ENCODE results near the gene FHOD3. TPM values are rescaled to one million over a fixed set of nuclear protein-coding genes. Genes with fewer than 3 reads are reported as not detected.

The FHOD3 gene
- total RNA-seq, 2 experiments from 2014 or later: not detected

GRCh38 chr18:36522509-36522908, 225.0 kb downstream of the FHOD3 start:
- intact Hi-C loops (cut with micrococcal nuclease): no loop called here
- Mint-ChIP-seq H3K36me3 (ENCODE audit: low read depth) (no peaks in the 10 kb centered on the region), H3K4me3 (no peak overlapping the region), H3K27me3 (ENCODE audit: low read depth) (peaks cover 3% of the 10 kb centered on the region), H3K4me1 (ENCODE audit: low read depth) (no peaks in the 10 kb centered on the region), H3K9me3 (no peaks in the 10 kb centered on the region), H3K27ac (no peak overlapping the region)
- DNase-seq: no peak
- CTCF ChIA-PET: no interaction called here

GRCh38 chr18:36525913-36526312, 228.4 kb downstream of the FHOD3 start:
- no peaks in the 10 kb centered on the region for H3K36me3 Mint-ChIP-seq (ENCODE audit: low read depth)
- H3K27ac Mint-ChIP-seq: no peak overlapping the region
- no peak overlapping the region for H3K4me3 Mint-ChIP-seq
- peaks cover 3% of the 10 kb centered on the region for H3K27me3 Mint-ChIP-seq (ENCODE audit: low read depth)
- CTCF ChIA-PET: no interaction called here
- H3K4me1 Mint-ChIP-seq (ENCODE audit: low read depth): no peaks in the 10 kb centered on the region
- no peak for DNase-seq
- no peaks in the 10 kb centered on the region for H3K9me3 Mint-ChIP-seq
- intact Hi-C loops (cut with micrococcal nuclease): no loop called here

GRCh38 chr18:36526611-36527010, 229.1 kb downstream of the FHOD3 start:
- H3K36me3 Mint-ChIP-seq (ENCODE audit: low read depth): no peaks in the 10 kb centered on the region
- intact Hi-C loops (cut with micrococcal nuclease): no loop called here
- H3K27me3 Mint-ChIP-seq (ENCODE audit: low read depth): peaks cover 6% of the 10 kb centered on the region
- no peaks in the 10 kb centered on the region for H3K9me3 Mint-ChIP-seq
- H3K4me3 Mint-ChIP-seq: no peak overlapping the region
- CTCF ChIA-PET: no interaction called here
- DNase-seq: no peak
- no peak overlapping the region for H3K27ac Mint-ChIP-seq
- H3K4me1 Mint-ChIP-seq (ENCODE audit: low read depth): no peaks in the 10 kb centered on the region

- no peaks in the 10 kb centered on the region for H3K9me3 Mint-ChIP-seq
- no peaks in the 10 kb centered on the region for H3K36me3 Mint-ChIP-seq (ENCODE audit: low read depth)
- H3K4me3 Mint-ChIP-seq: no peak overlapping the region
- no peaks in the 10 kb centered on the region for H3K4me1 Mint-ChIP-seq (ENCODE audit: low read depth)
- DNase-seq: no peak
- peaks cover 3% of the 10 kb centered on the region for H3K27me3 Mint-ChIP-seq (ENCODE audit: low read depth)
- CTCF ChIA-PET: no interaction called here
- H3K27ac Mint-ChIP-seq: no peak overlapping the region
- intact Hi-C loops (cut with micrococcal nuclease): no loop called here
These were observed 229.5 kb downstream of the FHOD3 start for GRCh38 chr18:36527051-36527450.

GRCh38 chr18:36527740-36528455, 230.4 kb downstream of the FHOD3 start:
- H3K36me3 Mint-ChIP-seq (ENCODE audit: low read depth): no peaks in the 10 kb centered on the region
- no peak overlapping the region for H3K27ac Mint-ChIP-seq
- CTCF ChIA-PET: no interaction called here

GRCh38 chr18:36529747-36530146, 232.2 kb downstream of the FHOD3 start:
- no peak for DNase-seq
- no peaks in the 10 kb centered on the region for H3K9me3 Mint-ChIP-seq
- CTCF ChIA-PET: no interaction called here
- H3K4me1 Mint-ChIP-seq (ENCODE audit: low read depth): no peaks in the 10 kb centered on the region
- H3K27ac Mint-ChIP-seq: no peak overlapping the region
- no peak overlapping the region for H3K4me3 Mint-ChIP-seq
- intact Hi-C loops (cut with micrococcal nuclease): no loop called here
- H3K27me3 Mint-ChIP-seq (ENCODE audit: low read depth): peaks cover 9% of the 10 kb centered on the region
- no peaks in the 10 kb centered on the region for H3K36me3 Mint-ChIP-seq (ENCODE audit: low read depth)

More at GRCh38 chr18:36527740-36528455, 230.4 kb downstream of the FHOD3 start:
- no peak for DNase-seq
- H3K4me1 Mint-ChIP-seq (ENCODE audit: low read depth): no peaks in the 10 kb centered on the region
- H3K4me3 Mint-ChIP-seq: no peak overlapping the region
- intact Hi-C loops (cut with micrococcal nuclease): no loop called here
- H3K9me3 Mint-ChIP-seq: no peaks in the 10 kb centered on the region
- peaks cover 3% of the 10 kb centered on the region for H3K27me3 Mint-ChIP-seq (ENCODE audit: low read depth)

GRCh38 chr18:36530676-36531405, 233.3 kb downstream of the FHOD3 start:
- no peak overlapping the region for H3K4me3 Mint-ChIP-seq
- intact Hi-C loops (cut with micrococcal nuclease): no loop called here
- no peaks in the 10 kb centered on the region for H3K9me3 Mint-ChIP-seq
- H3K36me3 Mint-ChIP-seq (ENCODE audit: low read depth): no peaks in the 10 kb centered on the region
- H3K27ac Mint-ChIP-seq: no peak overlapping the region
- no peaks in the 10 kb centered on the region for H3K4me1 Mint-ChIP-seq (ENCODE audit: low read depth)
- H3K27me3 Mint-ChIP-seq (ENCODE audit: low read depth): peaks cover 9% of the 10 kb centered on the region
- no peak for DNase-seq
- CTCF ChIA-PET: no interaction called here

GRCh38 chr18:36531636-36532035, 234.1 kb downstream of the FHOD3 start:
- Mint-ChIP-seq H3K4me1 (ENCODE audit: low read depth) (no peaks in the 10 kb centered on the region), H3K27ac (no peak overlapping the region), H3K36me3 (ENCODE audit: low read depth) (no peaks in the 10 kb centered on the region), H3K27me3 (ENCODE audit: low read depth) (peaks cover 9% of the 10 kb centered on the region), H3K4me3 (no peak overlapping the region), H3K9me3 (no peaks in the 10 kb centered on the region)
- CTCF ChIA-PET: no interaction called here
- DNase-seq: no peak
- intact Hi-C loops (cut with micrococcal nuclease): no loop called here

- H3K27me3 Mint-ChIP-seq (ENCODE audit: low read depth): peaks cover 9% of the 10 kb centered on the region
- intact Hi-C loops (cut with micrococcal nuclease): no loop called here
- no peak overlapping the region for H3K27ac Mint-ChIP-seq
- H3K4me1 Mint-ChIP-seq (ENCODE audit: low read depth): no peaks in the 10 kb centered on the region
- no peaks in the 10 kb centered on the region for H3K9me3 Mint-ChIP-seq
- H3K36me3 Mint-ChIP-seq (ENCODE audit: low read depth): no peaks in the 10 kb centered on the region
- DNase-seq: no peak
- CTCF ChIA-PET: no interaction called here
- no peak overlapping the region for H3K4me3 Mint-ChIP-seq
These were observed 234.9 kb downstream of the FHOD3 start for GRCh38 chr18:36532394-36532793.

DNA sequence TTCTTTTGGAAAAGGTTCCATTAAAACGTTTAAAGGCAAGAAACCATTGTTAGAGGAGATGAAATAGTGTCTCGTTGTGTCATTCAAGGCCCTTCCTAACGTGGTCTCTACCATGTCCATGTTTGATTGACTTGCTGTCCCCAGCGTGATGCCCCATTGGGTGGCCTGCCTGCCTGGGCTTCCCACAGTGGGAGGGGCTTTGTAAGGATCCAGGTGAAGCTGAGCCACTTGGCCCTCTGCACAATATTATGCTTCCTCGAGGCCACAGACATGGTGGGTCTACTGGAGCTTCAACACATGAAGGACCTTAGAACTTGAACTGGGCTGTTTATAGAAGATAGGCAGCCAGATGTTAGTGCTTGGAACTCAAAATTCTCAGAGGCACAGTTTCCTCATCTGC, 235.3 kb downstream of the FHOD3 start:
- H3K27ac Mint-ChIP-seq: no peak overlapping the region
- H3K27me3 Mint-ChIP-seq (ENCODE audit: low read depth): peaks cover 9% of the 10 kb centered on the region
- no peaks in the 10 kb centered on the region for H3K9me3 Mint-ChIP-seq
- CTCF ChIA-PET: no interaction called here
- intact Hi-C loops (cut with micrococcal nuclease): no loop called here
- DNase-seq: no peak
- no peaks in the 10 kb centered on the region for H3K36me3 Mint-ChIP-seq (ENCODE audit: low read depth)
- no peaks in the 10 kb centered on the region for H3K4me1 Mint-ChIP-seq (ENCODE audit: low read depth)
- H3K4me3 Mint-ChIP-seq: no peak overlapping the region

- Mint-ChIP-seq H3K27ac (no peak overlapping the region), H3K27me3 (ENCODE audit: low read depth) (peaks cover 11% of the 10 kb centered on the region), H3K36me3 (ENCODE audit: low read depth) (no peaks in the 10 kb centered on the region), H3K4me3 (no peak overlapping the region), H3K9me3 (no peaks in the 10 kb centered on the region), H3K4me1 (ENCODE audit: low read depth) (no peaks in the 10 kb centered on the region)
- DNase-seq: no peak
- intact Hi-C loops (cut with micrococcal nuclease): no loop called here
- CTCF ChIA-PET: no interaction called here
These were observed 236.1 kb downstream of the FHOD3 start for GRCh38 chr18:36533446-36534153.

- CTCF ChIA-PET: no interaction called here
- Mint-ChIP-seq H3K4me3 (no peak overlapping the region), H3K9me3 (no peaks in the 10 kb centered on the region), H3K4me1 (ENCODE audit: low read depth) (no peaks in the 10 kb centered on the region), H3K27me3 (ENCODE audit: low read depth) (peaks cover 12% of the 10 kb centered on the region), H3K36me3 (ENCODE audit: low read depth) (no peaks in the 10 kb centered on the region), H3K27ac (no peak overlapping the region)
- intact Hi-C loops (cut with micrococcal nuclease): no loop called here
- DNase-seq: no peak
These were observed 236.7 kb downstream of the FHOD3 start for GRCh38 chr18:36534154-36534688.

Measured in activated naive CD4-positive, alpha-beta T cell treated with anti-CD3 and anti-CD28 coated beads for 36 hours (primary cell).